ENCODE results near the gene MCMBP. TPM values are rescaled to one million over a fixed set of nuclear protein-coding genes. Genes with fewer than 3 reads are reported as not detected.
A peak's percentile ranks its signal among the peaks of the same experiment; 100 is the strongest.

Gene MCMBP
- polyA plus RNA-seq, 4 donors, result 59.6 to 69.3 (median 66.7) TPM

DNA sequence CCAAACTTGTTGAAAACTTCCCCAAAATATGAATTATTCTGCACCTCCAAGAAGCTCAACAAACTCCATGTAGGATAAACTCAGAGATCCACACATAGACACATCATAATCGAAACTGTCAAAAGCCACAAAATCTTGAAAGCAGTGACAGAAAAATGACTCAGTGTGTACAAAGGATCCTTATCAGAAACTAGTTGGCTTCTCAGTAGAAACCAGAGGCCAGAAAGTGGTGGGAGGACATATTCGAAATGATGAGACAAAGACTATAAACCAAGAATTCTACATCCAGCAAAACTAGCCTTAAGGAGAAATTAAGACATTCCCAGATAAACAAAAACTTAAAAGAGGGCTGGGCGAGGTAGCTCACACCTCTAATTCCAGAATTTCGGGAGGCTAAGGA, 38.5 kb downstream of the MCMBP start:
- no peak for DNase-seq (ENCODE audit: low read depth in 4 of 4, low spot score in 3 of 4)

DNA sequence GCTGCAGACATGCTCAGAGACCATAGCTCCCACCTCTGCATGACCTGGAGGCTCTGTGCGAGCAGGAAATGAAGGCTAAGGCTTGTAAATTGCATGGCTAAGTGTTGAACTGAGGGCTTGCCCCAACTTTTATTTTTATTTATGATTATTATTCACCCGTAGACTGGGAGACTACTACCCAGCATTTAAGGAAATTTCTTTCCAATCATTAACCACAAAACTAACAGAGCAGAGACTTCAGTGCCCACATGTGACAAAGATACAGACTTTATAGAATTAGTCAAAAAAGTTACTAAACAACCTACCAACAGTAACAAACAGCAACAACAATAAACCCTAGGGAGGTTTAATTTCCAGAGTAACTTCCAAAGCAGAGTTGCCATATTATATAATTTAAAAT, 39.7 kb downstream of the MCMBP start:
- DNase-seq (ENCODE audit: low read depth in 4 of 4, low spot score in 3 of 4), result no peak

DNA sequence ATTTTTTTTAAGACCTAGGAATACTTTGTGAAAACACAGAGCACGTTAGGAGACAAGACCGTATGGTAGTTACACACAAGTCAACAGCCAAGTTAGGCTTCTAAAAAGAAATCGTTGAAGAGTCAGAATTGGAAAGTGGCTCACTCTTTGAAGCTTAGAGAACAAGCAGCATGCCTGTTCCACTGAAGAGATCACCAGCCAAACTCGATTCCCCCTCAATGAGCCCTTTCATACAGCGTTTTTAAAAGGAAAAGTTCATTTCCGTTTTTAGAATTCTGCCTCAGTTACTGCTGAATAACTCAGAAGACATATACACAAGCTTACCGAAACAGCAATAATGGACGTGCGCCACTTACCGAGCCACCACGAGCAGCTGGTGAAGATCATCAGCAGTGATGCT, 41.0 kb downstream of the MCMBP start:
- no peak for DNase-seq (ENCODE audit: low read depth in 4 of 4, low spot score in 3 of 4)

DNA sequence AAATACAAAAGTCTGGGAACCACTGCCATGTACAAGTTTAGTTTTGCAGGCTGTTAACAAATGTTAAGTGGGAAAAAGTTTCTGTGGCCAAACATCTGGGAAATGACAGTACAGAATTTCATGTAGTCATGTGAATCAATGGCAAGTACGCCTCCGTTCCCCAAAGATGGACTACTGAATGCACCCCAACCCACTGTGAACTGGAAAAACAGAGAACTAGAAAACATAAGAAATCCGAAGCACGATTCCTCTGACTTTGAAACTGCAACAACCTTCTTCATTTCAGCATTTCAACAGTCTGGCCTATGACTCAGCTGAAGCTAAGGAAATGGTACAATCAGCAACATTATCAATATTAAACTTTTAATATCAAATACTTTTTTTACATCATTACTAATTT, 41.8 kb downstream of the MCMBP start:
- DNase-seq (ENCODE audit: low read depth in 4 of 4, low spot score in 3 of 4), result no peak

DNA sequence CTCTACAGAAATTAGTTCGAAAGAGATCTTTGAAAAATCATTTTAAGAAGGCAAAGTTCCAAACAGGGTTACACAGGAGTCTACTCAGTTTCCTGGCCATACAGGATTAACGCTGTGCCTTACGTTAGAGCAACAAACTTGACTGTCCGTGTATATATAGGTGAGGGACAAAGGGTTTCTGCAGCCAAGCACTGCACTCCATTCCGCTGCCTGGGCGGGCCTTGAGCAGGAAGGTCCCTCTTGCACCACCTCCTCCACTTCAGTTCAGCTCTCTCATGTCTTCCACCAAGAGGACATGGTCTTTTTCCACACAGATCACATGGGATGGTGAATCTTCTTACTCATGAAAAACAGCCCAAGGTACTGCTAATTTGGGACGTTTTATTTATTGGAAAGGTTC, 43.2 kb downstream of the MCMBP start:
- no peak for DNase-seq (ENCODE audit: low read depth in 4 of 4, low spot score in 3 of 4)

DNA sequence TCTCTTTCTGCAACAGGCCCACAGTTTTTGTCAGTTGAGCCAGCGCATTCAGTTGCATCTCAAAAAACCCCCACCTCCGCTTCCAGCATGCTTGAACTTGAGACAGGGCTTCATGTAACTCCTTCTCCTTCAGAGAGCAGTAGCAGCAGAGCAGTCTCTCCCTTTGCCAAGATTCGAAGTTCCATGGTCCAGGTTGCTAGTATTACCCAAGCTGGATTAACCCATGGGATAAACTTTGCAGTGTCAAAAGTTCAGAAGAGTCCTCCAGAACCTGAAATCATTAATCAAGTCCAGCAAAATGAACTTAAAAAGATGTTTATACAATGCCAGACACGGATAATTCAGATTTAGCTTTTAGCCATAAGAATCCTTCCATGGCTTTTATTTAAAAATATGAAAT, 45.2 kb downstream of the MCMBP start:
- no peak for DNase-seq (ENCODE audit: low read depth in 4 of 4, low spot score in 3 of 4)

DNA sequence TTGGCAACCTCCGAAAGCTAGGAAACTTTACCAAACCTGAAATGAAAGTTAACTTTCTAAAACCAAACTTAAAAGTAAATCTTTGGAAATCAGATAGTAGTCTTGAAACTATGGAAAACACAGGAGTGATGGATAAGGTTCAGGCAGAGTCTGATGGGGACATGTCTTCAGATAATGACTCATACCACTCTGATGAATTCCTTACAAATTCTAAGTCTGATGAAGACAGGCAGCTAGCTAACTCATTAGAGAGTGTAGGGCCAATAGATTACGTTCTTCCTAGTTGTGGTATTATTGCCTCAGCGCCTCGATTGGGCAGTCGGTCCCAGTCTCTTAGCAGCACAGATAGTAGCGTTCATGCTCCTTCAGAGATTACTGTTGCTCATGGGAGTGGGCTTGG, 45.9 kb downstream of the MCMBP start:
- no peak for DNase-seq (ENCODE audit: low read depth in 4 of 4, low spot score in 3 of 4)

DNA sequence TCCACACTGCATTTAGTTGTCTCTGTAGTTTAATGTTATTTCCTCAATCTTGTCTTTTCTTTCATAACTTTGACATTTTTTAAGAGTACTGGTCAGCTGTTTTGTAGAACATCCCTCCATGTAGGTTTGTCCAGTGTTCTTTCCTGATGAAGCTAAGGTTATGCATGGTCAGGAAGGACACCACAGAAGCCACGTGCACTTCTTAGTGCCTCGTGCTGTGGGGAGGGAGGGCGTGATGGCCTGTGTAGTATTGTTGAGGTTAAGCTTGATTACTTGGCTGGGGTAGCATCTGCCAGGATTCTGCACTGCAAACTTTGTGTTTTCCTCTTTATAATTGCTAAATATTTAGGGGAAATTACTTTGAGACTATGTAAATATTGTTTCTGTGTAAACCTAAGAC, 48.3 kb downstream of the MCMBP start:
- no peak for DNase-seq (ENCODE audit: low read depth in 4 of 4, low spot score in 3 of 4)

DNA sequence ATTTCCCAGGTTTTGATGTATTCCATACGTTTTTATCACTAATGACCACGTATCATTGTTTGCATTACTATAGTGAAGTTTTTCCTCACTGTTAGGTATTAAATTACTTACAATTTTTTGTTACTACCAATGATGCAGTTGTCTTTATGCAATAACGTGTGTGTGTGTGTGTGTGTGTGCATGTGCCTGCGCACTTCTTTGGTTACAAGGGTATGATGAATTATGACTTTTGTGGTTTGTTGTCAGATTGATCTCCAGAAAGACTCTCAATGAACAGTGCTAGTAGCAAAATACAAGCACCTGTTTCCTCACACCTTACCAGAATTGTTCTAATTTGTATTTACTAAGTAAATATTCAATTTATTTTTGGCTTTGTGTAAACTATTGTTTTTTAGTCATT, 51.5 kb downstream of the MCMBP start:
- no peak for DNase-seq (ENCODE audit: low read depth in 4 of 4, low spot score in 3 of 4)

DNA sequence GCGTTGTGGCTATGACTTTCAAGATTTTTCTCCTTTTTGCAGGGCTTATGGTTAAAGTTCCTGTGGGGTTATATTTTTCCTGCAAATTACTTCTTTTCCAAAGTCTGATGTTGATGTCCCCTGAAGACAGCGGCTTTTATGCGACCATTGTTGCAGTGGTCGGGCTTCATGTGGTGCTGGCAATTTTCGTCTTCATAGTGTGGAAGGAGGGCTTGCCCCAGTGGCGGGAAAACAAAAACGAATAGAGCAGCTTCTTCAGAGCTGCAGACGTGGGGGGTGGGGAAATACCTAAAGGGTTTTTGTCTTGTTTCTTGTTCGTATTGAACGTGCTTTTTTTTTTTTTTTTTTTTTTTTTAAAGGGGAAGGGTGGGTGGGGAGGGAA, 53.8 kb downstream of the MCMBP start:
- no peak for DNase-seq (ENCODE audit: low read depth in 4 of 4, low spot score in 3 of 4)

DNA sequence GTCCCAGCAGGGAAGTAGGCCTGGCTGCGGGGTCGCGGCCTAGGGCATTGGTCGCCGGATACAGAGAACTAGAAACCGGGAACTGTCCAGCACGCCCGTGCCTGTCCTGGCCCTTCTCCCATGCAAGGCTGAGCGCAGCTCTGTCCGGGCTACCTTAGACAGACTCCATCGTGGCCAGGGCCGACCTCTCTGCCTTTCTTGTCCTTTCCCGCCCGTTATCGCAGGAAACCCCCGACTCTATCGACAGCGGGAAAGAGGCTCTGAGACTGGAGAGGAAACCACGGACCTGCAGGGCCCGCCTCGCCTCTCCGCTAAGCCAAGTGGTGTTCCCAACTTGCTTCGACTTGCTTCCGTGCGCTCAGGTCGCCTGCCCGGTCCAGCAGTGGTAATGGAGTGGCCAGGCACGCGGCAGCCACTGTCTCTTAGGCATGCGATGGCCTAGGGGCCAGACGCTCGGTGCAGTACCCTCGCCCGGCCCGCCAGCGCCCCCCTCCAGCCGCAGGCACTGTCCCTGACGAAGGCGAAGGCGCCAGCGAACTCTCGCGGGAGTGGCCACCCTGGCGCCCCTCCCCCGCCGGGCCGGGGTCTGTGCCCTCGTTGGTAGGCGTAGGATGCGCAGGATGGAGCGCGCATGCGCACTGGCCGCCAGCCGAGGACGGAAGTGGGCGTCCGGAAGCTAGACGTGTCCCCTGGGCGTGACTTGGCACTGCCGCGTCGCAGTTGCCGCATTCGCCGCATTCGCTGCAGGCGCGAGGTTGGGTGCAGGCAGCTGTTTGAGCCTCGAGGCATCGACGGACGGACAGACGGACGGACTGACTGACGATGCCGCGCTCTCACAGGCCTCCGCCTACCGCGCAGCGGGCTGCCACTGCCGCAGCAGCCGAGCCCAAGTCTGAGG, 54.4 kb downstream of the MCMBP start:
- peak; percentile 71 to 80 (median 74) for DNase-seq (ENCODE audit: low read depth in 4 of 4, low spot score in 3 of 4)

DNA sequence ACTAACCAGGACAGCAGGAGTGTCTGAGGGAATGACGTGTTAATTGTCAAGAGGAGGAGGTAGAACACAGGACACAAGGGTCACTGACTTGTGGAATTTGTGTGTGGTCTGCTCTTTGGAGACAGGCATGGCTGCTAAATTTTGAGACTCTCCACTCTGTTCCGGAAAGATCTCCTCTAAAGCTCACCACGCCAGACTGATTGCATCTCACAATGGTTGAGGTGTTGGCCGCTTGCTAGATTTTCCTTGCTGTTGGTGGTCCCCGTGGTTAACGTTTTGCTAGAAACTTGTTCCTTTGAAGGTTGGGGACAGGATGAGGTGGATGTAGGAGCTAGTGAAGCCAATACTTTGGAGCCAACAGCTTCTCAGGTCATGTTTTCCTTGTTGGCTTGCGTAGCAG, 57.0 kb downstream of the MCMBP start:
- DNase-seq (ENCODE audit: low read depth in 4 of 4, low spot score in 3 of 4), result no peak

DNA sequence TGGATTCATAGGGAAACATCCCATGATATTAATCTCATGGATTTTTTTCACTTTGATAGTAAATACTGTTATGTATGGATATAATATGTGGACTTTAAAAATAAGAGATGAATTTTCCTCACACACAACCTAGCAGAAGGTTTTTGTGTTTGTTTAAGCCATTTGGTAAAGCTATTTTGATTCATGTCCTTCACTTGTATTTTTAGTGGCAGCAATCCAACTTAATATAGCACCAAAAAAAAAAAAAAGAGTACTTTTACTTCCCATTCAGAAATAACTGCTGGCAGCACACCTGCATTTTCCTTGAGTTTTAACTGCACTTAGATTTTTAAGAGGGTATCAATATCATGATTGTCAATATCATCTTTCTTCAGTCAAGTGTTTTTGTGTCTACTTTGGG, 60.0 kb downstream of the MCMBP start:
- no peak for DNase-seq (ENCODE audit: low read depth in 4 of 4, low spot score in 3 of 4)

DNA sequence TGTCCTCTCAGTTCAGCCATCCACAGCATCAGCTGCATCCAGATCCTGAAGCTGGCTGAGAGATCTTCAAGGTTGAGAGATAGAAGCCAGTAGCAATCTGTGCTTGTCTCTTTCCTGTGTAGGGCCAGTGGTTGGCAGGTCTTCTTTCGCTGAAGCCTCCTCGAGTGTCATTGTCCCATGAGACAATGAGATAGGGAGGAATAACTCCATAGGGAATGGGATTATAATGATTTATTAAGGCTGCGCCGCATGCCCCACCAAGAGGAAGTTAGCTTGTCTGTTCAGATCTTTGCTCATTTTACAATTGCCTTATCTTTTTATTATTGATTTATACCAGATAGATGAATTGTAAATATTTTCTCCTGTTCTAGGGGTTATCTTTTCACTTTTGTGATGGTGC, 61.5 kb downstream of the MCMBP start:
- DNase-seq (ENCODE audit: low read depth in 4 of 4, low spot score in 3 of 4), result no peak

DNA sequence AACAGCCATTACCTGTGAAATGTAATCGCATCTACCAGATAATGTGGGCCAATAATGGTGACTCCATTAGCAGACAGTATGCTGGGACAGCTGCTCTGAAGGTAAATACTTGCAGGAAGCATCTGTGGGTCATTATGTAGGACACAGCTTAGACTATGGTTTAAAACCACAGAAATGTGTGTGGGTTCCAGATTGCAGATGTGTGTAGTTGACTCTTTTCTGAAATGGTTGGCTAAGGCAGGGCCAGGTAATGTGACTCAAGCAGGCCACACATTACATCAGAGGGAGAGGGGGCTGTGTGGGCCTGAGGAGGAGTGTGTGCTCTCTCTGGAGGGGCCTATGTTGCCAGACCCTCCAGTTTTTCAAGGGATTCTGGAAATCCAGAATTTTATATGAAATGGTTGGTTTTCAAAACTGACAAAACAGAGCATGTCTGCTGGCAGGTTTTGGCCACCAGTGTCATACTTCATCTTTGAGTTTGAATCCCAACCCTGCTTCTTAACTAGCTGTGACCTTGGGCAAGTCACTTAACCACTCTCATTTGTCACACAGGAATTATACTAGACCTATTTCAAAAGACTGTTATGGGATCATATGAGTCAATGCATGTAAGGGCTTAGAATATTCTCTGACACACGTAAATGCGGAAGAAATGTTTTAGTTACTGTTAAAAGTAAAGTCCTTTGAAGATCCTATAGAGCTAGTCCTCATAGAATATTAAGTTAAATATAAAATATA, 64.5 kb downstream of the MCMBP start:
- no peak for DNase-seq (ENCODE audit: low read depth in 4 of 4, low spot score in 3 of 4)

DNA sequence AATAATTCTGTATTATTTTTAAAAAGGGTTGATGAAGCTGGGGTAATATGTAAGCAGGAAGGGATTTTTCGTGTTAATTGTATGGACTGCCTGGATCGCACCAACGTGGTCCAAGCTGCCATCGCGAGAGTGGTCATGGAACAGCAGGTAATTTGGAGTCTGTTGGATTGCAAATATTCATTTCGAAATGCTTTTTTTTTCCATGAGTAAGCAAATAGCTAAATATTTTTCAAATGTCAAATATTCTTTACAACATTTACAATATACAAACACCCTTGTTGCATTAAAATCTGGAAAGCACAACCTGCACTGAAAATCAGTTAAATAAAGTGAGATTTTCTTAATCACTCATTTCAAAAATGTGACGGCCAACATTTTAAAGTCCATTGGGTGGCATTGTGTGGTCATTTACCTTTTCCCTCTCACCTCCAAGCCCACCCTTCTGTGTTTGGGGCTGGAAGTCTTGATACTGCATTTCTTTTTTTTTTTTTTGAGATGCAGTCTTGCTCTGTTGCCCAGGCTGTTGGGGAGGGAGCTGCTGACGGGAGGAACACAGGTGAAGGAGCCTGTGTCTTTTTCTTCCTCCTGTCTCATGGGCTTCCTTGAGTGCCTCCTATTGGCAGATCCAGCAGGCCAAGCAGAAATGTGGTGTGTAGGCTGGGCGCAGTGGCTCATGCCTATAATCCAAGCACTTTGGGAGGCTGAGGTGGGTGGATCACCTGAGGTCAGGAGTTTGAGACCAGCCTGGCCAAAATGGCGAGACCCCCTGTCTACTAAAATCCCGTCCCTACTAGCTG, 66.1 kb downstream of the MCMBP start:
- DNase-seq (ENCODE audit: low read depth in 4 of 4, low spot score in 3 of 4), result no peak

DNA sequence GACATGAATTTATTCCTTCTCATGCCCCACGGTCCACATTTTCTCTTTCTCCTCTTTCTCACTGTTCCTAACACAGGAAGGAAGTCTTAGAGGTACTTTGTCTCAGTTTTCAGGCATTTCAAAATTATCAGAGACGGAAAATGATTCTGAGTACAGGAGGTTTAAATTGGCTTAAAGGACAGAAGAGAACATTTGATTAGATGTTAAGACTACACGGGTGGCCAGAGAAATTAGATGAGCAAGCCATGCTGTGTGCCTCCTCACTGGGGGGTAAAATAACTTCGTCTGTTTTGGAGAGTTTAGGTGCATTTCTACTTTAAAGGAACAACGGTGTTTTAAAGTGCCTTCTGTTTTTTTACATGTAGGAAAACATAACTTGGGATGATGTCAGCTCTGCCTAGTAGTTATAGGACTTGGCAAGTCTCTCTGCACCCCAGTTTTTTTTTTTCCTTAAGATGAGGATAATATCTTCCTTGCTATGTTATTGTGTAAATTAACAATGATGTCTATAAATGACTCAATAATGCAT, 66.9 kb downstream of the MCMBP start:
- DNase-seq (ENCODE audit: low read depth in 4 of 4, low spot score in 3 of 4), result no peak

DNA sequence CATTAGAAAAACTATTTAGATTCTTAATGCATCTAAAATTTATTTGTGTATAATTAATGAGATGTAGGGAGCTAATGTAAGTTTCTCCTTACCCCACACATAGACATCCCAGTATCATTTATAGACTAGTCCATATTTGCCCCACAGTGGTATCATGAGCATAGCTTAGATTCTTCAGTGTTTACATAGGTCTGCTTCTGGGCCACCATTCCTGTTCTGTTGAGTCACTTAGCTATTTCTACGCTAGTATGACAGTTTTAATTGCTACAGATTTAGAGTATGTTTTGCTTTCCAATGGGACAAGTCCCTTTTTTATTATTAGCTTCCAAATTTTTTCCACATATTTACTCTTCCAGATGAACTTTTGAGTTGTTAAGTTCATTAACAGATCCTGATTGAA, 69.4 kb downstream of the MCMBP start:
- DNase-seq (ENCODE audit: low read depth in 4 of 4, low spot score in 3 of 4), result no peak

DNA sequence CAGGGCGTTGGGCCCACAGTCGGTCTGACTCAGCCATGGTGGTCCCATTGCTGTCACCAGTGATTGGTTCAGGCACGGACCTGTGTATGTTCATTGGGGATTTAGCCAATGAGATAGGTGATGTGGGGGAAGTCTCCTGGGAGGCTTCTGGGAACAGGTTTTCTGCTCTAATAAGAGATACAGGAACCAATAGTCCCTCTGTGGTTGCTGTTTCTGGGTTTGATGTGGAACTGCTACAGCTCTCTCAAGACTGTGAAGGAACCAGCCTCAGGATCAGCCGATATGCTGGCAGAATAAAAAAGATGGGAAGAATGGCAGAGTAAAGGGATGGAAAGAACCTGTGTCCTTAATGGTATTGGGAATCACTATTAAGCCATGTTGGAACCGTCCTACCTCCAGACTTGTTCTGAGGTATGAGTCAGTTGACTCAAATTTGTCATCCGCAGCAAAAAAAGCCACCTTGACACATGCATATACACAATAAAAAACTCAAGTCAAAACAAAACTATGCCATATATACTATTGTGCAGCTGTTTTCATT, 70.6 kb downstream of the MCMBP start:
- no peak for DNase-seq (ENCODE audit: low read depth in 4 of 4, low spot score in 3 of 4)

DNA sequence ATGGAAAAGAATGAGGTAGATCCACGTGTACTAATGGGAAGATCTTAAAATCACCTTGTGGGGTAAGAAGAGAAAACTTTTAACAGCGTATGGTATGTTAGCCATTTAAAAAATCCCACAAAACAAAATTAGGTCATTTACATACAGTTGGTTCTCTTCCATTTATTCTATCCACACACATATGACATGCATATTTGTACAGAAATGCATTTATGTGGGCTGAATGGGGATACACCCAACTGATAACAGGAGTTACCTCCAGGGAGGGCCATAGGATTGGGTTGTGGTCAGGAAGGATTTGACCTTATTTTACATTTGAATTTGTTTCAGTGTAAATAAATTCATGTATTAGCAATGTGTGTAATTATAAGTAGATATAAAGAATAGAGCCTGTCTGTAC, 71.5 kb downstream of the MCMBP start:
- DNase-seq (ENCODE audit: low read depth in 4 of 4, low spot score in 3 of 4), result no peak

DNA sequence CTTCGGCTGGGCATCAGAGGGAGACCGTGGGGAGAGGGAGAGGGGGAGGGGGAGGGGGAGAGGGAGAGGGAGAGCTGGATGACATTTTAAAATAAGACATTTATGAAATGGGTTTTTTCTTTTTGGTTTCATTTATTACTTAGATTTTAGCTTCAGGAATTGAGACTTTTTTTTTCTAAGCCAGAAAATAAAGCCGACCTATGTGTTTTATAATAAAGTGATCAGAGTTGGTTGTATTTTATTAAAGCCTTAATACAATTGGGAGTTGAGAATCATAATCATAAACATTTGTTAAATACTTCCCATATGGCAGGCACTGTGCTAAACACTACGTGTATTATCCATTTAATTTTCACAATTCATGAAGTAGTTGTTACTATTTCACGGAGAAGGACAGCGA, 76.6 kb downstream of the MCMBP start:
- no peak for DNase-seq (ENCODE audit: low read depth in 4 of 4, low spot score in 3 of 4)

All from right renal pelvis (tissue), 4 donors.